K562 (cell line): ENCODE data around the gene TMEM209. TPM values are rescaled to one million over a fixed set of nuclear protein-coding genes. Genes with fewer than 3 reads are reported as not detected.

Experiments used
- CEBPB ChIP-seq: fragments of 450-650 bp; IDR thresholded peaks from 2 replicates; pipeline ENCODE4 v1.6.1; 2016; ENCODE audit warnings: missing genetic modification characterization, missing compliant biosample characterization
- ELF2 ChIP-seq: fragments of 250-450 bp; sonication (Bioruptor Pico); IDR thresholded peaks from 2 replicates; pipeline ENCODE4 v1.5.0; 2021; ENCODE audit warnings: mild to moderate bottlenecking
- ELF4 ChIP-seq: fragments of 450-650 bp; formaldehyde crosslinking; IDR thresholded peaks from 2 replicates; pipeline ENCODE4 v1.4.0; 2022; ENCODE audit warnings: missing genetic modification characterization
- HDAC3 ChIP-seq: fragments of 450-650 bp; IDR thresholded peaks from 2 replicates; pipeline ENCODE4 v1.6.1; 2018; ENCODE audit warnings: borderline replicate concordance, mild to moderate bottlenecking, moderate library complexity; ENCODE audit not compliant: partially characterized antibody
- KDM1A ChIP-seq, 2 experiments: fragments of 450-650 bp; IDR thresholded peaks; 2 replicates each; pipeline ENCODE4 v1.6.1; 2016; ENCODE audit warnings: mild to moderate bottlenecking in 2 of 2
- MCM7 ChIP-seq, 2 experiments: fragments of 450-650 bp; IDR thresholded peaks; 2 replicates each; pipeline ENCODE4 v1.6.1; 2016 to 2018
- MLLT1 ChIP-seq, 2 experiments: fragments of 450-650 bp; IDR thresholded peaks; 2 replicates each; pipeline ENCODE4 v1.6.1; 2016
- NFIC ChIP-seq: fragments of 450-650 bp; IDR thresholded peaks from 2 replicates; pipeline ENCODE4 v1.6.1; 2017; ENCODE audit warnings: mild to moderate bottlenecking, inconsistent platforms
- PKNOX1 ChIP-seq: fragments of 450-650 bp; IDR thresholded peaks from 2 replicates; pipeline ENCODE4 v1.6.1; 2016
- POLR2B ChIP-seq: fragments of 450-650 bp; IDR thresholded peaks from 2 replicates; pipeline ENCODE4 v1.6.1; 2018; ENCODE audit warnings: low read depth; ENCODE audit not compliant: partially characterized antibody
- RREB1 ChIP-seq: fragments of 250-450 bp; sonication (Bioruptor Pico); IDR thresholded peaks from 2 replicates; pipeline ENCODE4 v1.4.0; 2020
- TSHZ1 ChIP-seq: fragments of 250-450 bp; sonication (Bioruptor Pico); IDR thresholded peaks from 2 replicates; pipeline ENCODE4 v1.4.0; 2020; ENCODE audit warnings: mild to moderate bottlenecking, moderate library complexity
- ZBTB2 ChIP-seq: fragments of 450-650 bp; IDR thresholded peaks from 2 replicates; pipeline ENCODE4 v1.6.1; 2016; ENCODE audit warnings: antibody characterized with exemption
- ZNF274 ChIP-seq: IDR thresholded peaks from 2 replicates; pipeline ENCODE4 v1.6.1; 2011; ENCODE audit warnings: low read depth, mild to moderate bottlenecking, low read length, moderate library complexity, borderline replicate concordance
- polyA plus RNA-seq, 8 experiments: library from polyadenylated mRNA; depleted of rRNA in 4 of 8; stranded (reverse) in 5 of 8; unstranded in 3 of 8; fragments of >200 nt; fragmentation: Nextera tagmentation in 2 of 8; fragmentation: Illumina TruSeq in 1 of 8; extraction: Ambion mirVana in 2 of 8; extraction: Trizol in 1 of 8; gene quantifications; 2 replicates each; pipeline versions ENCODE4 v1.2.1 to v1.2.3, GENCODE V29; 2011 to 2014; ENCODE audit warnings: inconsistent platforms in 1 of 8, missing spikeins in 1 of 8
- total RNA-seq, 7 experiments: library from RNA; depleted of rRNA in 6 of 7; stranded (reverse); fragments of >200 nt in 6 of 7; fragmentation: Illumina TruSeq in 2 of 7; extraction: Trizol in 2 of 7; gene quantifications; 2 replicates each; pipeline versions ENCODE4 v1.2.1 to v1.2.3, GENCODE V29; 2011 to 2021; ENCODE audit warnings: low replicate concordance in 1 of 7

TMEM209 gene
- total and polyA plus RNA-seq, 9 of the 15 experiments (the other 6 are each of a cell fraction or from before 2014, with no cell fraction given), result 36.8 to 116 (median 76.6) TPM

- TF ChIP-seq MLLT1 (IDR thresholded peaks at IDR 0.05) (peak; percentile 31 to 76; a peak in 2 of 4 replicates), ZNF274 (no peak), MCM7 (IDR thresholded peaks at IDR 0.05) (peak in 1 of 2 experiments; percentile 71; a peak in 2 of 4 replicates), ZBTB2 (0 out of 2 replicates have a peak, but pooled peaks have one; percentile 15), ELF2 (CRISPR knock-in tag) (no peak), POLR2B (peak; percentile 47), NFIC (0 out of 2 replicates have a peak, but pooled peaks have one; percentile 25), PKNOX1 (no peak), TSHZ1 (CRISPR knock-in tag) (no peak), CEBPB (no peak), ELF4 (peak; percentile 8; the same call in 1 of the 2 replicates), RREB1 (CRISPR knock-in tag) (no peak), KDM1A (IDR thresholded peaks at IDR 0.05) (0 out of 4 replicates have a peak, but pooled peaks of 1 of the 2 experiments have one; percentile 33), HDAC3 (no peak)
Observed at GRCh38 chr7:130152493-130153210, 52.6 kb downstream of the TMEM209 start (continued).
